ENCODE measurements around the gene FAM47E. TPM values are rescaled to one million over a fixed set of nuclear protein-coding genes. Genes with fewer than 3 reads are reported as not detected.

Gene FAM47E
- total RNA-seq, 4 donors from 2014 or later = 0.56 to 6.8 (median 3.8) TPM

DNA sequence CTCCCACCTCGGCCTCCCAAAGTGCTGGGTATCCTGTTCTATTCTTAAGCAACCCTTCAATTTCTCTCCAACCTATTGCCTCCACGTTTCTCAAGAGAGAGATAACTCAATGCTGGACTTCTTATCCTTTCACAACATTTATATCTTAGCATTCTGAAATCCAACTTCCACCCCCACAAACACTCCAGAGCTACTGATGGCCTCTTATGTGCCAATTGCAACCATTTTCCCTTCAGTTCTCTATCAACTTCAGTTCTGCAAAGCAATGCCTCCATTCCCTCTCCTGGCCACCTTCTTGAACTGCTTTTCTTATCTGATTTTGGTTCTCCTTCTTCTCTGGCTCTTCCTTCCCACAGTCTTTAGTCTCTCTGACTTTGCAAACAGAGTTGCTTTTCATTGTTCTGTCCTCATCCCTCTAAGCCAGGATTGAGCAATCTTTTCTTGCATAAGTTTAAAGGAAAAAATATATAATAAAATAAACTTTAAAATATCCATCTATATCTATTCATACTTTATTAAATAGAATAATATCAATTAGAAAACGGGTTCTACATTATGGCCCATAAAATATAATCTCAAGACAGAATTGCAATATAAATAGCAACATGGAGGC is 51.4 kb downstream of the FAM47E start:
- intact Hi-C loops (cut with DNase I; ENCODE audit: low total_unique reads) = loop anchor here (5.0 to 10.0 kb wide), 3 partner anchors 202 to 558 kb away; no protein-coding TSS in a partner anchor
- no peak for DNase-seq
- no peaks in the 10 kb centered on the region for H3K27me3 ChIP-seq
- in situ Hi-C loops (cut with MboI; ENCODE audit: low sequenced_read_pairs in 4 of 4) = loop anchor here in 3 of 4 donors (25.0 kb wide), 1 partner anchor 116 kb away; no protein-coding TSS in a partner anchor
- H3K27ac ChIP-seq = peak overlapping the region; percentile 84 to 97 (median 92)
- peaks cover 48 to 52% of the 10 kb centered on the region in 2 donors for H3K4me1 ChIP-seq
- no peaks in the 10 kb centered on the region for H3K9me3 ChIP-seq
- H3K36me3 ChIP-seq = no peaks in the 10 kb centered on the region
- TF ChIP-seq, protein P1, sequence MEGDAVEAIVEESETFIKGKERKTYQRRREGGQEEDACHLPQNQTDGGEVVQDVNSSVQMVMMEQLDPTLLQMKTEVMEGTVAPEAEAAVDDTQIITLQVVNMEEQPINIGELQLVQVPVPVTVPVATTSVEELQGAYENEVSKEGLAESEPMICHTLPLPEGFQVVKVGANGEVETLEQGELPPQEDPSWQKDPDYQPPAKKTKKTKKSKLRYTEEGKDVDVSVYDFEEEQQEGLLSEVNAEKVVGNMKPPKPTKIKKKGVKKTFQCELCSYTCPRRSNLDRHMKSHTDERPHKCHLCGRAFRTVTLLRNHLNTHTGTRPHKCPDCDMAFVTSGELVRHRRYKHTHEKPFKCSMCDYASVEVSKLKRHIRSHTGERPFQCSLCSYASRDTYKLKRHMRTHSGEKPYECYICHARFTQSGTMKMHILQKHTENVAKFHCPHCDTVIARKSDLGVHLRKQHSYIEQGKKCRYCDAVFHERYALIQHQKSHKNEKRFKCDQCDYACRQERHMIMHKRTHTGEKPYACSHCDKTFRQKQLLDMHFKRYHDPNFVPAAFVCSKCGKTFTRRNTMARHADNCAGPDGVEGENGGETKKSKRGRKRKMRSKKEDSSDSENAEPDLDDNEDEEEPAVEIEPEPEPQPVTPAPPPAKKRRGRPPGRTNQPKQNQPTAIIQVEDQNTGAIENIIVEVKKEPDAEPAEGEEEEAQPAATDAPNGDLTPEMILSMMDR (IDR thresholded peaks at IDR 0.05 in 4 of 5, conservative IDR thresholded peaks at IDR 0.05 in 1 of 5) = no peak
- no peak for TF ChIP-seq POLR2A (IDR thresholded peaks at IDR 0.05)
- H3K4me3 ChIP-seq = no peak overlapping the region
- ATAC-seq = no peak

DNA sequence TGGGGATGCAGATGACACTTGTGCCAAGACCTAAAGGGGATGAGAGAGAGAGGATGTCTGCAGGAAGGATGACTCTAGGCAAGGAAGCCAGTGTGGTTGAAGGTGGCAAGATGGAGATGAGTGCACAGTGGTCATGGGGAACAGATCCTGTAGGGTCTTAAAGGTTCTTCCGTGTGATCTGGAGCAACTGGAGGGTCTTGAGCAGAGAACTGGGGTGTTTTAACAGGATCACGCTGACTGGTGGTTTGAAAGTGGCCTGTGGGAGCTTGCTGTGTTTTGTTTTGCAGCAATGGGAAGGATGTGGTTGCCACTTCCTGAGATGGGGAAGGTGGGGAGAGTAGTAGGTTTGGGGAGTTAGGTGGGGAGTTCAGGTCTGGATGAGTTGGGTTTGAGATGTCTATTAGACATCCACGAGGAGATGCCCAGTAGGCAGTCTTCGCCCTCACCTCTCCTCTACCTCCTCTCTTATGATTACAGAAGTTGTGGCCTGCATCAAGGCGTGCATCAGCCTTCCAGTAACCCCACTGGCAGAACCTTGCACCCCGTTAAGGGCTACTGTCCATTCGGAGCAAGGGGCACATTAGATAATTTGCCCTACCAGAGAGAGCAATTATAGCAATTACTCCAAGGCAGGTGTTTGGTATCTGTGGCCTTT is 53.6 kb downstream of the FAM47E start:
- in situ Hi-C loops (cut with MboI; ENCODE audit: low sequenced_read_pairs in 4 of 4) = loop anchor here in 3 of 4 donors (25.0 kb wide), 1 partner anchor 118 kb away; no protein-coding TSS in a partner anchor
- intact Hi-C loops (cut with DNase I; ENCODE audit: low total_unique reads) = loop anchor here (5.0 to 10.0 kb wide), 3 partner anchors 108 to 560 kb away; no protein-coding TSS in a partner anchor
- peak overlapping the region; percentile 93 to 98 (median 96) for H3K27ac ChIP-seq
- H3K4me1 ChIP-seq = peaks cover 68 to 69% of the 10 kb centered on the region in 2 donors
- peaks cover 0 to 12% of the 10 kb centered on the region in 2 donors for H3K36me3 ChIP-seq
- no peak for ATAC-seq
- H3K27me3 ChIP-seq = no peaks in the 10 kb centered on the region
- DNase-seq = no peak
- no peaks in the 10 kb centered on the region for H3K9me3 ChIP-seq
- no peak for TF ChIP-seq POLR2A (IDR thresholded peaks at IDR 0.05)
- TF ChIP-seq, protein P1 (IDR thresholded peaks at IDR 0.05 in 4 of 5, conservative IDR thresholded peaks at IDR 0.05 in 1 of 5) = no peak
- H3K4me3 ChIP-seq = peak overlapping the region; percentile 79 to 87 (median 86)

DNA sequence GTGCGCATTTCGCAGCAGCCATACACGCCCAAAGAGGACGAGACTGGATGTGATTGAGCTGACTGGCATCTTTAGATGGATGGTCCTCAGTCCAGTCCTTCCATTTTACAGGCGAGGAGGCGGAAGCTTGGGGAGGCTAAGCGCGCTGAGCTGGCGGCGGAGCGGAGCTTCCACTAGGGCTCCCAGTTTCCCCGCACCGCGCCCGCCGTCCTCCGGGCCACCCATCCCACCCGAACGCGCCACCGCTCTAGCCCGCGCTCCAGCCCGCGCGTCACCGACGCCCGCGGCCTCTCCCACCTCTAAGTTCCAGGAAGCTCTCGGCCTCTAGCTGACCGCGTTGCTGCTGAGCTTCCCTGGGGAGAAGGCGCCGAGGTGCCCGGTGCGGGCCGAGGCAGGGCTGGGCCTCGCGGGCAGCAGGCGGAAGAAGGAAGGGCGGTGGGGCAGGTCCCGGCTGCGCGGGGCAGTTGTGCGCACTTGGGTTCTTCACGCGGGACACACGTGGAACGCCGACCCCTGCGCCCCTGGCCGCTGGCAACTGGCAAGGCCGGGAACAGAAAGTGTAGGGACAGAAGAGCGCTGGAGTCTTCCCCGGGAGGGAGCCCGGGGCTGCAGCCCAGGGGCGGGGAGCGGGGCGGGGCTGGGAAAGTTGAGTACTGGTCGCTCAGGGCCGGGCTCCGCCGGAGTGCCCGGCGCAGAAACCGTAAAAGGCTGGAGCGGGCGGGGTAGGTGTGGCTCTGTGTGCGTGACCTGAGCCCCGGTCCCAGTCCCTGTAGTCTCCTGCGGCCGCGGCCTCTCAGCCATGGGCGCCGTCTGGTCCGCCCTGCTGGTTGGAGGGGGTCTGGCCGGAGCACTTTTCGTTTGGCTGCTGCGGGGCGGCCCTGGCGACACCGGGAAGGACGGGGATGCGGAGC is 54.7 kb downstream of the FAM47E start, which contains the start of gene STBD1:
Gene STBD1 (plus strand): TSS at position 763 of the 911 bp plus-strand sequence. CDS start 37 bp downstream, at position 800.
- Histone ChIP-seq H3K4me3 (peak within 1 kb of the TSS; percentile 79 to 87 (median 86)), H3K27me3 (no peaks in the 10 kb centered on the region), H3K9me3 (no peaks in the 10 kb centered on the region), H3K36me3 (peaks cover 0 to 17% of the 10 kb centered on the region in 2 donors), H3K27ac (peak within 1 kb of the TSS; percentile 93 to 98 (median 96)), H3K4me1 (peaks cover 68 to 69% of the 10 kb centered on the region in 2 donors)
- intact Hi-C loops (cut with DNase I; ENCODE audit: low total_unique reads) = loop anchor here (2.0 to 10.0 kb wide), 4 partner anchors 109 to 561 kb away; no protein-coding TSS in a partner anchor
- in situ Hi-C loops (cut with MboI; ENCODE audit: low sequenced_read_pairs in 4 of 4) = loop anchor here in 3 of 4 donors (25.0 kb wide), 1 partner anchor 119 kb away; no protein-coding TSS in a partner anchor
- ATAC-seq (peak; percentile 60 to 70), DNase-seq (peak; percentile 86 to 90)
- TF ChIP-seq, protein P1 (IDR thresholded peaks at IDR 0.05 in 4 of 5, conservative IDR thresholded peaks at IDR 0.05 in 1 of 5) = peak in 1 of 5 experiments; percentile 7
- TF ChIP-seq POLR2A (IDR thresholded peaks at IDR 0.05) = peak; percentile 81 to 88

Data from gastrocnemius medialis (tissue), 4 donors.